ENCODE data around the gene TBX3. TPM values are rescaled to one million over a fixed set of nuclear protein-coding genes. Genes with fewer than 3 reads are reported as not detected.

Gene TBX3
- total and polyA plus RNA-seq, 10 of the 15 experiments (the other 5 are each of a cell fraction or from before 2014, with no cell fraction given) = 0.04 to 0.28 (median 0.08) TPM; not detected in 7

DNA sequence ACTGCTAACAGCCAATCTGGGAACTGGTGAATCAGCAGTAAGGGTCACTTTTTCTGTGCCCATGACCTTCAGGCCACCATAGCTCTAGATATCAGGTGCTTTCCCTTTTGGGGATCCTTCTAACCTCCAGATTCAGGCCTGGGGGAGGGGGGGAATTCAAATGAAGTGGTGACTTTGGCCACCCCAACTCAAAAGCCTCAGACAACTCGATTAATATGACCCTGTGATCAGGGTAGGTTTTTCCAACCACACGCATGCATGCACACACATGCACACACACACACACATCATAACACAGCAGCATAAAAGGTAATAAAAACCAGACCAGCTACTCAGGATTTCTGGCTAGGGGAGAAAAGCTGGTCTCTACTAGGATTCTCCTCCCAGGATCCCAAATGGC, 5.3 kb downstream of the TBX3 start:
- TF ChIP-seq ZNF207 (IDR thresholded peaks at IDR 0.05; ENCODE audit: borderline replicate concordance) (no peak), POLR2AphosphoS2 (IDR thresholded peaks at IDR 0.05; ENCODE audit: low read depth, low read length) (no peak), KDM1A (IDR thresholded peaks at IDR 0.05; ENCODE audit: borderline replicate concordance) (no peak), PAX8 (IDR thresholded peaks at IDR 0.05) (no peak), RUNX3 (IDR thresholded peaks at IDR 0.05; ENCODE audit: low read length) (no peak), GATAD2B (conservative IDR thresholded peaks at IDR 0.05; ENCODE audit: low read depth) (no peak), KAT2A (conservative IDR thresholded peaks at IDR 0.05; ENCODE audit: control insufficient read depth, low read depth, low read length) (no peak)
- TF ChIP-seq, protein P1, sequence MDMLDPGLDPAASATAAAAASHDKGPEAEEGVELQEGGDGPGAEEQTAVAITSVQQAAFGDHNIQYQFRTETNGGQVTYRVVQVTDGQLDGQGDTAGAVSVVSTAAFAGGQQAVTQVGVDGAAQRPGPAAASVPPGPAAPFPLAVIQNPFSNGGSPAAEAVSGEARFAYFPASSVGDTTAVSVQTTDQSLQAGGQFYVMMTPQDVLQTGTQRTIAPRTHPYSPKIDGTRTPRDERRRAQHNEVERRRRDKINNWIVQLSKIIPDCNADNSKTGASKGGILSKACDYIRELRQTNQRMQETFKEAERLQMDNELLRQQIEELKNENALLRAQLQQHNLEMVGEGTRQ (IDR thresholded peaks at IDR 0.05; ENCODE audit: borderline replicate concordance, low read depth, low read length) = no peak
- TF ChIP-seq, protein P2, sequence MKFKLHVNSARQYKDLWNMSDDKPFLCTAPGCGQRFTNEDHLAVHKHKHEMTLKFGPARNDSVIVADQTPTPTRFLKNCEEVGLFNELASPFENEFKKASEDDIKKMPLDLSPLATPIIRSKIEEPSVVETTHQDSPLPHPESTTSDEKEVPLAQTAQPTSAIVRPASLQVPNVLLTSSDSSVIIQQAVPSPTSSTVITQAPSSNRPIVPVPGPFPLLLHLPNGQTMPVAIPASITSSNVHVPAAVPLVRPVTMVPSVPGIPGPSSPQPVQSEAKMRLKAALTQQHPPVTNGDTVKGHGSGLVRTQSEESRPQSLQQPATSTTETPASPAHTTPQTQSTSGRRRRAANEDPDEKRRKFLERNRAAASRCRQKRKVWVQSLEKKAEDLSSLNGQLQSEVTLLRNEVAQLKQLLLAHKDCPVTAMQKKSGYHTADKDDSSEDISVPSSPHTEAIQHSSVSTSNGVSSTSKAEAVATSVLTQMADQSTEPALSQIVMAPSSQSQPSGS (IDR thresholded peaks at IDR 0.05; ENCODE audit: low read length) = no peak
- POLR2A ChIA-PET = no interaction called here
- peaks cover 2 to 13% of the 10 kb centered on the region in 2 experiments for H3K27me3 ChIP-seq (replicated peaks in 1 of 2; ENCODE audit: control insufficient read depth in 2 of 2, insufficient read depth in 2 of 2, low read length in 1 of 2)
- H2AFZ ChIP-seq (ENCODE audit: control insufficient read depth, low read depth, low read length) = no peak overlapping the region
- in situ Hi-C loops (cut with MboI) (no loop called here), intact Hi-C loops (cut with micrococcal nuclease; ENCODE audit: unreplicated experiment) (no loop called here)
- FAIRE-seq = no peak
- no peaks in the 10 kb centered on the region for H4K20me1 ChIP-seq (ENCODE audit: control insufficient read depth, insufficient read depth)
- no peaks in the 10 kb centered on the region for H3K79me2 ChIP-seq (ENCODE audit: control insufficient read depth, insufficient read depth, low read length)
- 46% methylated on average over 2 of the region's 2 CpGs for WGBS (ENCODE audit: insufficient coverage, insufficient replicate concordance, low lambda C conversion rate, missing lambda C conversion rate)
- RAD21 ChIA-PET (ENCODE audit: unreplicated experiment) = no interaction called here
- no peak overlapping the region for H3K27ac ChIP-seq (ENCODE audit: control insufficient read depth, insufficient read depth)
- no peaks in the 10 kb centered on the region for H3K4me1 ChIP-seq (ENCODE audit: control insufficient read depth, insufficient read depth, low read length)
- no peak for DNase-seq (ENCODE audit: low read depth, low spot score)
- no peak overlapping the region for H3K4me3 ChIP-seq
- H3K9ac ChIP-seq (ENCODE audit: control insufficient read depth, insufficient read depth, low read length) = no peak overlapping the region
- no peaks in the 10 kb centered on the region; the same call in 2 of the 3 replicates for H3K9me3 ChIP-seq (replicated peaks; ENCODE audit: control insufficient read depth, insufficient read depth, low read length)
- no peak overlapping the region for H3K4me2 ChIP-seq (ENCODE audit: control insufficient read depth, insufficient read depth)
- BruUV-seq (replicated peaks) = no TSS peak
- SMC1A ChIA-PET (ENCODE audit: uncharacterized antibody, unreplicated experiment) = interaction anchor here (1.0 kb wide), 1 partner anchor 728 kb away, joined by 3 read pairs; no protein-coding TSS in a partner anchor
- CTCF ChIA-PET = interaction anchor here (0.7 kb wide), 1 partner anchor 18 kb away, joined by 3 read pairs; no protein-coding TSS in a partner anchor
- no peak for ATAC-seq
- H3K36me3 ChIP-seq (ENCODE audit: control insufficient read depth in 2 of 2, insufficient read depth in 2 of 2, low read length in 1 of 2) = no peaks in the 10 kb centered on the region
